ENCODE measurements around the gene SMIM43.

The SMIM43 gene

DNA sequence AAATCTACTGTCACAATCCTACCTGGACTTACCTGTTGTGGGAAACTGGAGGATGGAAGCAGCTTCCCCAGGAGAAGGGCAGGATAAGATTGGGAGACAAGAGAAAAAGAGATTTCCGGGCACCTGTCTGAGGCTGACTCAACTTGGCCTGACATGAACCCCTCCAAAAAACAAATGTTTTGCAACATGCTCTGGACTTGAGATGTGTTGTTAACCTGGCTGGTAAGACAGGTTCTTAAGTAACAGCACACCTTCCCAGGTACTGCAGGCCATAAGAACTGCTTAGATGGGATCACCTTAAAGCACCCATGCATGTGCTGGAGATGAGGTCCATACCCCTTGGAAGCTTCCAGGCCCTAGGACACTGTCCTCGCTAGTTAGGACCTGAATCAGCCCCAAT lies 4.4 kb upstream of the SMIM43 start:
- no peak for DNase-seq
- no peak for TF ChIP-seq POLR2A (IDR thresholded peaks at IDR 0.05; ENCODE audit: low read length)
- no peak for TF ChIP-seq GATA1 (IDR thresholded peaks at IDR 0.05; ENCODE audit: low read depth, low read length)

DNA sequence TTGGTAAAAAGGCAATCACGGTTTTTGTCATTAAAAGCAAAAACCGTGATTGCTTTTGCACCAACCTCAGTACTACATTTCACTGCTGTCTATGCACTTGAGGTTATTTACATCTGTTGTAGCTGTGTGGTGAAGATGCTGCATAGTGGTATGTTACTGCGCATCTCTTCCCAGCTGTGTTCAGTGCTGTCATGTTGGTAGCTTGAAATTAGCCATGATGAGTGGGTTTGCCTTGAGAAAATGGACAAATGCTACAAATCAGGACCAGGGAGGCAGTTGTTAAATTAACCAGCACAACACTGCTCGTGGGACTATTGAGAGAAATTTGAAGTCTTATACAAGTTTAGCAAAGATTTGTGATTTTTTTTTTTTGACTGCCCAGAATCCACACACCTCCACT lies 2.2 kb upstream of the SMIM43 start:
- no peak for DNase-seq
- TF ChIP-seq GATA1 (IDR thresholded peaks at IDR 0.05; ENCODE audit: low read depth, low read length) (no peak), POLR2A (IDR thresholded peaks at IDR 0.05; ENCODE audit: low read length) (no peak)

DNA sequence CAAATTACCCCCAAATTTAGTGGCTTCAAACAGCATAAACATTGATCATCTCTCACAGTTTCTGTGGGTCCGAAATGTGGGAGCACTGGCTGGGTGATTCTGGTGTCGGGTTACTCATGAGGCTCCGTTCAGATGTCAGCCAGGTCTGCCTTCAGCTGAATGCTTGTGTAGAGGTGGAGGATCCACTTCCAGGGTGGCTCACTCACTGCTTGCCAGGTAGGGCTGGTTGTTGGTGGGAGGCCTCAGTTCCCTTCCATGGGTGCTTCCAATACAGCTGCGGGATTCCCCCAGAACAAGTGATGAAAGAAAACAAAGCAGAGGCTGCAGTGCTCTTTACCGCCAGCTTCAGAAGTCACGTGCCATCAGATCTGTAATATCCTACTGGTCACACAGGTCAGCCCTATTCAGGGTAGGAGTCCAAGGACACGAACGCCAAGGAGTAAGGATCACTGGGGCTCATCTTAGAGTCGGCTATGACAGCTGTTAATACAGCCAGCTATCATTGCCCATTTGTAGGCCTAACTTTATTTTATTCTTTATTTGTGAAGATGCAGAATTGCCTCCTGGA lies 1.1 kb upstream of the SMIM43 start:
- TF ChIP-seq POLR2A (IDR thresholded peaks at IDR 0.05; ENCODE audit: low read length) (no peak), GATA1 (IDR thresholded peaks at IDR 0.05; ENCODE audit: low read depth, low read length) (no peak)
- no peak for DNase-seq

DNA sequence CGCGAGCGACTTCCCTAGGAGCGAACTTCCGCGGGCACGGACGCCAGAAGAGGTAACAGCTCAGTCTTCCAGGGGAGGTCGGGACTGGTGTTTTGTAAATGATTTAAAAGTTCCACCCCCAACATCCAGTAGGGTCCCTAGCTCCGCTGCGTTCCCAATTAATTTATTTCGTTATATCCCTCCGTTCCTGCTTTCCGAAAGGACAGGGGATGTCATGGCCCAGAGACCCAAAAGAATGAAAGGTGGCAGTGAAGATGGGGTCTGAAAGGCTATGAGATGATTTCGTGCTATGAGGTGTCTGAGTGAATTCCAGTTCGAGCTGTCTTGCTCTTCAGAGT lies 373 bp upstream of the SMIM43 start:
- TF ChIP-seq POLR2A (IDR thresholded peaks at IDR 0.05; ENCODE audit: low read length) (no peak), GATA1 (IDR thresholded peaks at IDR 0.05; ENCODE audit: low read depth, low read length) (no peak)
- DNase-seq = peak in 1 of 2 experiments; percentile 38

DNA sequence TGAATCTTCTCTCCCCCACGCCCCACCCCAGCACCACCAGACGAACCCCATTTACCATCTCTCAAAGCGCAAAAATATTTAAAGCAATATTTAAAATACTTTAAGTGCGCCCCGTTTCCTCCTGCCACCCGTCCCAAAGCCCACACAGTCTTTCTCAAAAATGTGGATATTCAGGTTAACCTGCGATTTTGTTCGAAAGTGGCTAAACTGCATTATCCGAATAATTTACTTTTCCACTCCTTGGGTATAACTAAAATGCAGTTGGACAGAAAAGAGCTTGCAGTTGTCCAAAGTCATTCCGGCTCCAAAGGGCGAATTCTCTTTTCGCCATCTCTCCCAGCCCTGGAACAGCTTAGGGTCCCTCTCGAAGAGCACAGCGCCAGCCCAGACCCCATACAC lies 662 bp downstream of the SMIM43 start:
- TF ChIP-seq GATA1 (IDR thresholded peaks at IDR 0.05; ENCODE audit: low read depth, low read length) (no peak), POLR2A (IDR thresholded peaks at IDR 0.05; ENCODE audit: low read length) (no peak)
- DNase-seq = no peak

DNA sequence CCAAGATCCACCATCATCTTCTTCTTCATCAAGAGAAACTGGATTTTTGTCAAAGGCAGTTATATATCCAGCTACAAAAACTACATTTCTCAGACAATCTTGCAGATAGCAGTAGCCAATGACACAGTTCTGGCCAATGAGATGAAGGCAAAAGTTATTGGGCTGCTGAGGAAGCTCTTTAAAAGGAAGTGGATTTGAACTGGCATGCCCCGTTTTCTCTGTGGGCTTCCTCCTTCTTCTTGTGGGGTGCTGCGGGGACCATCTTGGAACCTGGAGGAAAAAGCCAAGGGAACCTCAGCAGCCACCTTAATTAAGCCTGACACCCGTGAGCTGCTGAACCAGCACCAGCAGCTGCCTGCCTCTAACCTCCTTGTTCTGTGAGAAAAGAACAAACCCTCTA lies 4.8 kb downstream of the SMIM43 start:
- no peak for DNase-seq
- no peak for TF ChIP-seq POLR2A (IDR thresholded peaks at IDR 0.05; ENCODE audit: low read length)
- TF ChIP-seq GATA1 (IDR thresholded peaks at IDR 0.05; ENCODE audit: low read depth, low read length) = no peak

DNA sequence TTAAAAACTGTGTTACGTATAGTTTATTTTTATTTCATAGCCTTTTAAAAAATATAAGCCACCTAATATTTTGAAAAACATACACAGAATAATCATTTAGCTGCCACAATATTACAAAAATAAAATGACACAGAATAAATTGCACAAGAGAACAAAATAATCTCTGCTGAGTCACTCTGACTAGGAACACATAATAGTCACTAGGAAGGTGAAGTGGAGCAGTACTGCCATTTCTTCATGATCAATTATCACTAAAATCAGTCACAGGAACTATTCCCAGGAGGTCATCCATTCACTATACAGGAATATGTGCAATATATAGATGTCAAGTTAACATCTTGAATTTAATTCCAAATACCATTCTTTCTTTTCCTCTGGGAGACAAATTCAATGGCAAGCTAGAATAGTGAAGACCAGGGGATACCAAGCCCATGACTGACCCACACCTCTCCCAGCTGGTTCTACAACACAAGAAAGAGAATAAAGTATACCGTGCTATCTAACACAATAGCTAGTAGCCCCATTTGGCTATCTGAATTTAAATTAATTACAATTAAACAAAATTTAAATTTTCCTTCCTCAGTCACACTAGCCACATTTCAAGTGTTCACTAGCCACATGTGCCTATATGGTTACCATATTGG lies 5.9 kb downstream of the SMIM43 start:
- TF ChIP-seq GATA1 (IDR thresholded peaks at IDR 0.05; ENCODE audit: low read depth, low read length) (no peak), POLR2A (IDR thresholded peaks at IDR 0.05; ENCODE audit: low read length) (no peak)
- DNase-seq = peak; percentile 25 to 64

DNA sequence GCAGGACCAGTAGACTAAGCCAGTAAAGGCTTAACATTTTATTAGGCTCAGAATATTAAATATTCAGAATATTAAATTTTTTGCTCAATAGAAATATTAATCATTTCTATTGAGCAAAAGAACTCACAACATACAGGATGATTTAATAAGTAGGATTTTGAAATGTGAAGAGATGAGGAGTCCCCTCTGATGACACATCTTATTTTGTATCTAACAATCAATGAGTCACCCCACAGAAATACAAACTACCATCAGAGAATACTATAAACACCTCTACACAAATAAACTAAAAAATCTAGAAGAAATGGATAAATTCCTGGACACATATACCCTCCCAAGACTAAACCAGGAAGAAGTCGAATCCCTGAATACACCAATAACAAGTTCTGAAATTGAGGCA lies 12.8 kb downstream of the SMIM43 start:
- DNase-seq = peak in 1 of 2 experiments; percentile 30

DNA sequence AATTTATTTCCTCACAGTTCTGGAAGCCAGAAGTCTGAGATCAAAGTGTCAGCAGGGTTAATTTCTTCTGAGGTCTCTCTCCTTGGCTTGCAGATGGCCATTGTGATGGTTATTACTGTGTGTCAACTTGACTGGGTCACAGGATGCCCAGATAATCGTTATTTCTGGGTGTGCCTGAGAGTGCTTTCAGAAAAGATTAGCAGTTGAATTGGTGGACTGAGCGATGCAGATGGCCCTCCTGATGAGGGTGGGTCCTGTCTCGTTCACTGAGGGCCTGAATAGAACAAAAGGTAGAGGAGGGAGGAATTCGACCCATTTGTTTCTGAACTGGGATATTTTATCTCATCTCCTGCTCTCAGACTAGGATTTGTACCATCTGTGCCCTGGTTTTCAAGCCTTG lies 15.7 kb downstream of the SMIM43 start:
- peak; percentile 48 to 87 for DNase-seq
- TF ChIP-seq POLR2A (IDR thresholded peaks at IDR 0.05; ENCODE audit: low read length) = no peak
- no peak for TF ChIP-seq GATA1 (IDR thresholded peaks at IDR 0.05; ENCODE audit: low read depth, low read length)

DNA sequence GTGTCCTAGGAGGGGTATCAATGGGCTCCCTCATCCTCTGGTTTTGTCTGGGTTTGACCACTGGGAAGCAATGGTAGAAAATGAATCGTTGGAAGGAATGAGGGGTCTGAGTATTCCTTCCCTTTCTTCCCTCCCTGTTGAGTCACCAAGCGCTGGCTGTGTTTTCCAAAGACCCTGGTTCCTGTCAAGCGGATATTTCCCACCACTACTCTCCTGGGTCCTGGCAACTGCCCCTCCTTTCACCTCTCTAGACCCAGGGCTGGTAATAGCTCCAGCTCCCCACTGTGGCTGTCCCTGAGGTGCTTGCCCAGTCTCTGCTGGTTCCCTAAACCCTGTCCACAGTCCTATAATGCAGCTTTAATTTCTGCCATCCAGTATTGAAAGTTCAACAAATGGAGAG lies 22.2 kb downstream of the SMIM43 start:
- DNase-seq = no peak
- TF ChIP-seq POLR2A (IDR thresholded peaks at IDR 0.05; ENCODE audit: low read length) (no peak), GATA1 (IDR thresholded peaks at IDR 0.05; ENCODE audit: low read depth, low read length) (no peak)

DNA sequence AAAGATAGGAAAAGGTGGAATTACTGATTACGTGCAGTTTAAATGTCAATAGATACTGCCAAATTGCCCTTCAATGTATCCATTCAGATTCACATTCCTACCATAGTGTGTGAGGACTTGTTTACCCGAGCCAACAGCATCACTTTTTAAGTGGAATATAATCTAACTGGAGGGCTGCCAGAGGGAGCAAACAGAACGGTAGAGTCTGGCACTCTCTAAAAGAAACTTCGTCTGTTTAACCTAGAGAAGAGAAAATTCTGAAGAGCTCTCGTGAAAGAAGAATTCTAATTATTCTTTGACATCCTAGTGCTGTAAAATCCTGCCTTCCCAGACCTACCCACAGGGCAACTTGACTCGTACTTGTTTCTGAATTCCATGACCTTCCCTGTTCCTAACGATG lies 23.2 kb downstream of the SMIM43 start:
- TF ChIP-seq POLR2A (IDR thresholded peaks at IDR 0.05; ENCODE audit: low read length) (no peak), GATA1 (IDR thresholded peaks at IDR 0.05; ENCODE audit: low read depth, low read length) (no peak)
- no peak for DNase-seq

DNA sequence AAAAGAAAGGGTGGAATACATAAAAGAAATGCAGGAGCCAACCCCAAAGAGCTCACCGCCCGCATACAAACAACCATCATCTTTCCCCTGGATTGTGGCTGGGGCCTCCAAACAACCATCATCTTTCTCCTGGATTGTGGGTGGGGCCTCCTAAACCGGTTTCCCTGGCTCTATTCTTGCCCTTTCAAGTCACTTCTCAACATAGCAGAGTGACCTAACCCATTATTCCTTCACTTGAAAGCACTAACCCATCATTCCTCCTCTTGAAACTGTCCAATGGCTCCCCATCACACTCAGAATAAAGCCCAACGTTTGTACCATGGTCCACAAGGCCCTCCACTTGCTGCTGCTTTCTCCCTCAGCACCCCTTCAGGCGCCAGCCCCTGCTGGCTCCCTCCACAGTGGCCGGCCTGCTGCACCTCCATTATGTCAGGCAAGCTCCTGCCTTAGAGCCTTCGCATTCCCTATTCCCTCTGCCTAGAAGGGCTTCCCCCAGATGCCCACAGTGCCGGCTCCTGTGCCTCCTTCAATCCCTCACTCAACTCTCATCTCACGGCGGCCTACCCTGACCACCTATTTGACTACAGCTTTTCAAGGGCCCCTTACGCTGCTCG lies 24.1 kb downstream of the SMIM43 start:
- TF ChIP-seq POLR2A (IDR thresholded peaks at IDR 0.05; ENCODE audit: low read length) = no peak
- no peak for TF ChIP-seq GATA1 (IDR thresholded peaks at IDR 0.05; ENCODE audit: low read depth, low read length)
- no peak for DNase-seq

DNA sequence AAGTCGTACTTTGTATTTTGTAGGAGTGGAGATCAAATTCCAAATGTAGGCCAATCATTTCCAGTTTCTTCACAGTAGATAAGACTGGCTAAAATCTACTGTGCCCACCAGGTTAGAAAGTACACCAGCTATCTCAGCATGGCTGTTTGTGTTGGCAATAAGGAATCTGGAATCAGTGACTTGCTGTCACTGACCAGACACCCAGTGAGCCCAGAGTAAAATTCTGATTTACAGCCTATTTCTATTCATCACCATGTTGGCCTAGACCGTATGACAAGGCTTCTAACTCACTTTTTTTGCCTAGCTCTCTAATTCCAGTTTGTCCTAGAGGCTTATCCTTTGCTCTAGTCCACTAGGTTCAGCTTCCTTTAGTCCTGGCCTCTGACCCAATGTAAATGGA lies 25.4 kb downstream of the SMIM43 start:
- no peak for DNase-seq
- TF ChIP-seq GATA1 (IDR thresholded peaks at IDR 0.05; ENCODE audit: low read depth, low read length) (no peak), POLR2A (IDR thresholded peaks at IDR 0.05; ENCODE audit: low read length) (no peak)

DNA sequence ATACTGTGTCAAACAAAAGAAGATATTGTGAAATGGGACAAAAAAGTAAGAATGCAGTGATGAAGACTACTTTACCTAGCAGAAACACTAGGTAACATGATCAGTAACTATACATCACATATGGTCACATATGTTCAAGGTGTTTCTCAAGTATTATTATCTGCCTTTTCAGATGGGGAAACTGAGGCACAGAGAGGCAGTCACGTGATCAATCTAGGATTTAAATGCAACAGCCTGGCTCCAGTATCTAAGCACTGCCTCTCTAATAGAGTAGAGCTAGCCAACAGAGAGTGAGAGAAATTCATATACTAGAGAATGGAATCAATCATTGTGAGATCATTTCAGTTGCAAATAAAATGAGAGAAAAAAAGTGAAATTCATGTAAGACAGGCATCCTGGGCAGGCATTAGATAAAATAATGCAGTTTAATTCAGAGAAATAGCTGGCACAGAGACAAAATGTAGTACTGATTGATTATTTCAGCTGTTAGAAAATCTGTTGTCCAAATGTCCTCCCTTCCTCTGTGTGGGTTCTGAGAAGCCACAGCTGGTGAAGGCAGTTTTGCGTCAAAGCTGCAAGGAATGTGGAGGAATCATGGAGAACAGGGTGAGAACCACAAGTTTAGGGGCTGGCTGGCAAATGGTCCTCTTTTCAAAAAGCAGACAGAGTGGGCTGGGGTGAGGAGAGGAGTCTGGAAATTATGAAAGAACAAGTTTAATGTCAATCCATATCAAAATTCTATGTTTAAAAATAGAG lies 26.0 kb downstream of the SMIM43 start:
- no peak for DNase-seq
- no peak for TF ChIP-seq GATA1 (IDR thresholded peaks at IDR 0.05; ENCODE audit: low read depth, low read length)
- TF ChIP-seq POLR2A (IDR thresholded peaks at IDR 0.05; ENCODE audit: low read length) = no peak

All from erythroblast (primary cell).